GF-D8 (cell line): ENCODE measurements around the gene MTMR8.

Source experiments
- DNase-seq: peaks from one replicate; lab custom pipeline; 2025; lab: John Stamatoyannopoulos, UW

The MTMR8 gene

DNA sequence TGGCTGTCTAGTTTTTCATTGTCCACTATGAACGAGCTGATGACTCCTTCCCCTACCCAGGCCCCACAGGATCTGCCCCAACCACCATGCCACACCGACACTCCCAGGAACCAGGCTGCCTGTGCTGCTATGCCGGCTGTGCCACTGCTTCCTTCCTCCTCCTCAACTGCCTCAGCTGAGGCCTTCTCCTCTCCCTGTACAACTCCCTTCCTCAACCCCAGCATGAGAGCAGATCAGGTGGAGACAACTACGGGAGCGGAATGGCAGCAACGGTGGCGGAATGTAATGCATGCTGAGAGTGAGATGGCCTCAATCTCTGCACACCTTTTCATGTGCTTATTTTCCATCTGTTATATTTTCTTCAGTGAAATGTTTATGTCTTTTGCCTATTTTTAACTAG, 88.5 kb downstream of the MTMR8 start:
- no peak for DNase-seq

DNA sequence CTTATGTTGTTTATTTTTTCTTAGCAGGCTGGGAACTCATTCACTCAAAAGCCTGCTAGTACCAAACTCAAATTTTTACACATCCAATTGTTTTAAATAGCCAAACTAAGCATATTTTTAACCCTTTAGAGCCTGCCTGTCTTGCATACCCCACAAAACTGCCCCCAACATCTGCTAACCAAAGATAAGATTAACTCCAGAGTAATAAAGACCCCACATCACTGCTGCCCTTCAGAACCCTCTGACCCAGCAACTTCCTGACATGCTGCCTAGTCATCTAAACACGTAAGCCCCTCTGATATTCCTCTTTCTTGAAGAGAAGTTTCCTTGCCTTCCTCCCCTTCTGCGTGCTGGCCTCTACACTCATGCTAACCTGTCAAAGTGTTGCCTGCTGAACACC, 104.1 kb downstream of the MTMR8 start:
- DNase-seq = no peak

DNA sequence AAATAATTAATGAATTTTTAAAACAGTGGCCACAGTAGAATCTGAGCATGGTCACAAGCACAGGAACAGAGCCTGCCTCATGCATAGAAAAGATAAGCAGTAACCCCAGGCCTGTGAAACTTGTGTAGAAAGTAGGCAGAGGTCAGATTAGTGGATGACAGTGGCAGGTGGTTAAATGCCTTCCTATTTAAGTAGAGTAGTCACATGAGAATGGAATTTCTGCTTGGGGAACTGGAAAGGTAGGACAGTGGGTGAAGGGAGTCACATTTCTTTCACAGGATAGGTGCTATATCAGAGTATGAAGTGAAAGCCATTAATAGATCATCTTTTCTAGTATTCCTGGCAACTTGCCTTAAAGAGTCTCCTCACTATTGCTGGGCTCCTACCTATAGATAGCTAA, 130.0 kb downstream of the MTMR8 start:
- no peak for DNase-seq

DNA sequence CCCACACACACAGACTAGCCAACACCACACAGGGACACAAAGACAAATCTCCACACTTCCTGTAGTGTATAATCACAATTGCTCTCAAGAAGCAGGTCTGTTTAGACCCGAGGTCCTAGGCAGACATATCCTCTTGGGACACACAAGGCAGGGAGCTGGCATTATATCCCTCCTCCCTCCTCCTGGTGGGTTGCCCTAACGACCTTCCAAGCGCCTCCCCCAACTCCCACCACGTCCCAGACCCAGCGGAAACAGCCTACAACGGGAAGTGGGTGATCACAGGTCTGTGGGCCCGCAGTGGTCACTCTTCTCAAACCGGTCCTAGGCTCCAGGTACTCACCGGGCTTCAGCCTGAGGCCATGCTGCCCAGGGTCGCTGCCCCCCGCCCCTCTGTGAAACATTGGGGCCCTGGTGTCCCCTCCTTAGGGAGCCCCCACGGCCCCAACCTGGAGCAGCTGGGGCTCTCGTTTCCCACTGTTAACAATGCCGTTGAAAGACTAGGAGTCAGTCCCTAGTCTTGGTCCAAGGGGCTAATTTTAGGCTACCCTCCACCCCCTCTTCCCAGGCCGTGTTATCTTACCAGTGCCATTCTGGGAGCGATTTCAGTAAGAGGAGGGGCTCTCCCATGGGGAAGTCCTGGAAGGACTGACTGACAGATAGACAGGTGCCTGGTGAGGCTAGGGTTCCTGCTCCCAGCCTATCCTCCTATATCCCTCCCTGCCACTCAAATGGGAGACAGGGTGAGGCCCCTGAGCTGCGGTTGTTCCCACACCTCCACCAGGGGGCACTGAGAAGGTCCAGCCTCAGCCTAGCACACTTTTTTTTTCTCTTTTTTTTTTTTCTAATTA, 164.9 kb downstream of the MTMR8 start, which contains the start of gene ASB12:
ASB12 (minus strand) TSS at position 485 of the 848 bp plus-strand sequence. CDS start 4,957 bp downstream, outside the sequence.
- DNase-seq = no peak

DNA sequence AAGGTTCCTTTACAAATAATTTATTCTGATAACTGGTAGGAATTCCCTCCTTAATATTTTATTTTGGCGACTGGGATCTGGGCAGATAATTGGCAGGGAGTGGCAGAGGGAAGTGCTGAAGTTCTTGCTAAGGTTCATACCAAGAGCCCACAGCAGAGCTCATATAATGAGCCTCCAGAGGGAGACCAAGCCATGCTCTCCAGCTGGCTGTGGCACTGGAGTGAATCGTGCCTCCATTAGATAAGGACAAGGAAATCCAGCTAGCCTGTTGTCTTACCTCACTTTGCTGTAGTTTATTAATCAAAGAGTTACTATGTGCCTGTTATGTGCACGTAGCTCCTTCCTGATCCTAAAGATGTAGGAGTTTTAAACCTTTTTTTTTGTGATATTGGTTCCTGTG, 166.1 kb downstream of the MTMR8 start:
- no peak for DNase-seq
